DND-41 (cell line): ENCODE results near the gene CES3.

Experiments used
- ATAC-seq: fragments of 200-7000 bp; cut with Tn5 transposase; 3 replicates; pipeline ENCODE4 v1.9.1; 2021; ENCODE audit warnings: low read depth; ENCODE audit not compliant: insufficient read depth
- DNase-seq: peaks from one replicate; pipeline ENCODE4 v3.0.0-alpha.2; 2020
- H2AFZ ChIP-seq: 2 replicates; pipeline ENCODE4 v1.6.0; 2012; ENCODE audit warnings: low read depth, low read length
- H3K27ac ChIP-seq: 2 replicates; pipeline ENCODE4 v1.5.1; 2012; ENCODE audit warnings: low read length, inconsistent platforms
- H3K27me3 ChIP-seq: fragments of 200-600 bp; sonication (generic); 2 replicates; pipeline ENCODE4 v1.6.0; 2012; ENCODE audit warnings: low read length, mild to moderate bottlenecking, inconsistent platforms; ENCODE audit not compliant: insufficient read depth, poor library complexity
- H3K36me3 ChIP-seq: 2 replicates; pipeline ENCODE4 v1.5.1; 2012; ENCODE audit warnings: low read length, inconsistent platforms; ENCODE audit not compliant: insufficient read depth
- H3K4me1 ChIP-seq: 2 replicates; pipeline ENCODE4 v1.5.1; 2012; ENCODE audit warnings: mild to moderate bottlenecking, low read length; ENCODE audit not compliant: insufficient read depth
- H3K4me2 ChIP-seq: 2 replicates; pipeline ENCODE4 v1.6.0; 2012; ENCODE audit warnings: mild to moderate bottlenecking, moderate library complexity, low read length, inconsistent platforms; ENCODE audit not compliant: insufficient read depth
- H3K4me3 ChIP-seq, 2 experiments: fragments of 200-600 bp in 1 of 2; shearing (Covaris generic) in 1 of 2; 2 replicates each; pipeline ENCODE4 v1.5.1; 2012 to 2016; ENCODE audit warnings: inconsistent platforms in 2 of 2, low read length in 2 of 2, mild to moderate bottlenecking in 2 of 2, low read depth in 1 of 2, moderate library complexity in 1 of 2
- H3K79me2 ChIP-seq: 2 replicates; pipeline ENCODE4 v1.6.0; 2012; ENCODE audit warnings: low read length, inconsistent platforms; ENCODE audit not compliant: insufficient read depth
- H3K9ac ChIP-seq: 2 replicates; pipeline ENCODE4 v1.6.0; 2012; ENCODE audit warnings: low read depth, mild to moderate bottlenecking, inconsistent platforms, low read length, moderate library complexity
- H3K9me3 ChIP-seq: 2 replicates; pipeline ENCODE4 v1.5.1; 2012; ENCODE audit warnings: low read length, moderate library complexity, mild to moderate bottlenecking, inconsistent platforms; ENCODE audit not compliant: insufficient read depth, severe bottlenecking
- H4K20me1 ChIP-seq: 2 replicates; pipeline ENCODE4 v1.6.0; 2012; ENCODE audit warnings: low read length; ENCODE audit not compliant: insufficient read depth
- CTCF ChIP-seq: IDR thresholded peaks from 2 replicates; pipeline ENCODE4 v1.5.1; 2012; ENCODE audit warnings: borderline replicate concordance, low read length, moderate library complexity, mild to moderate bottlenecking; ENCODE audit not compliant: poor library complexity, severe bottlenecking; ENCODE audit errors: extremely low read depth
- EZH2 ChIP-seq: IDR thresholded peaks from 3 replicates; pipeline ENCODE4 v1.6.1; 2012; ENCODE audit warnings: borderline replicate concordance, low read depth, mild to moderate bottlenecking, moderate library complexity, low read length, inconsistent platforms; ENCODE audit not compliant: severe bottlenecking

The CES3 gene

GRCh38 chr16:66968847-66969246 lies 7.8 kb downstream of the CES3 start:
- no peak overlapping the region for H2AFZ ChIP-seq
- no peaks in the 10 kb centered on the region for H3K79me2 ChIP-seq
- ATAC-seq (no peak), DNase-seq (no peak)
- no peak overlapping the region for H3K4me2 ChIP-seq
- no peaks in the 10 kb centered on the region for H3K4me1 ChIP-seq
- H3K4me3 ChIP-seq, result no peak overlapping the region
- H3K9ac ChIP-seq, result no peak overlapping the region
- H3K36me3 ChIP-seq, result no peaks in the 10 kb centered on the region
- H3K27ac ChIP-seq, result no peak overlapping the region
- no peaks in the 10 kb centered on the region for H4K20me1 ChIP-seq
- no peaks in the 10 kb centered on the region for H3K27me3 ChIP-seq
- no peak for TF ChIP-seq CTCF
- no peak for TF ChIP-seq EZH2
- no peaks in the 10 kb centered on the region for H3K9me3 ChIP-seq

GRCh38 chr16:66970775-66971720 lies 10.0 kb downstream of the CES3 start:
- no peaks in the 10 kb centered on the region for H3K36me3 ChIP-seq
- H3K4me2 ChIP-seq, result no peak overlapping the region
- no peaks in the 10 kb centered on the region for H3K27me3 ChIP-seq
- no peaks in the 10 kb centered on the region for H4K20me1 ChIP-seq
- no peak overlapping the region for H2AFZ ChIP-seq
- H3K27ac ChIP-seq, result no peak overlapping the region
- ATAC-seq (no peak), DNase-seq (no peak)
- no peaks in the 10 kb centered on the region for H3K79me2 ChIP-seq
- no peaks in the 10 kb centered on the region for H3K4me1 ChIP-seq
- TF ChIP-seq EZH2, result no peak
- TF ChIP-seq CTCF, result no peak
- no peak overlapping the region for H3K4me3 ChIP-seq
- no peak overlapping the region for H3K9ac ChIP-seq
- H3K9me3 ChIP-seq, result no peaks in the 10 kb centered on the region

GRCh38 chr16:66972983-66973382 lies 11.9 kb downstream of the CES3 start:
- Histone ChIP-seq H3K4me2 (no peak overlapping the region), H3K9ac (no peak overlapping the region), H4K20me1 (no peaks in the 10 kb centered on the region), H3K4me3 (no peak overlapping the region), H3K9me3 (no peaks in the 10 kb centered on the region), H3K36me3 (no peaks in the 10 kb centered on the region), H3K79me2 (no peaks in the 10 kb centered on the region), H3K4me1 (peaks cover 2% of the 10 kb centered on the region; the same call in 1 of the 2 replicates), H3K27ac (no peak overlapping the region), H3K27me3 (no peaks in the 10 kb centered on the region), H2AFZ (no peak overlapping the region)
- no peak for ATAC-seq
- no peak for DNase-seq
- TF ChIP-seq CTCF (no peak), EZH2 (no peak)
